CD4-positive, alpha-beta T cell treated with Interleukin-1 beta for 1 hour (primary cell): ENCODE results near the gene DYSF.

Source experiments
- DNase-seq, 2 donors: peaks; one replicate each; pipeline ENCODE4 v3.0.0-alpha.2; 2020 to 2022

Gene DYSF

DNA sequence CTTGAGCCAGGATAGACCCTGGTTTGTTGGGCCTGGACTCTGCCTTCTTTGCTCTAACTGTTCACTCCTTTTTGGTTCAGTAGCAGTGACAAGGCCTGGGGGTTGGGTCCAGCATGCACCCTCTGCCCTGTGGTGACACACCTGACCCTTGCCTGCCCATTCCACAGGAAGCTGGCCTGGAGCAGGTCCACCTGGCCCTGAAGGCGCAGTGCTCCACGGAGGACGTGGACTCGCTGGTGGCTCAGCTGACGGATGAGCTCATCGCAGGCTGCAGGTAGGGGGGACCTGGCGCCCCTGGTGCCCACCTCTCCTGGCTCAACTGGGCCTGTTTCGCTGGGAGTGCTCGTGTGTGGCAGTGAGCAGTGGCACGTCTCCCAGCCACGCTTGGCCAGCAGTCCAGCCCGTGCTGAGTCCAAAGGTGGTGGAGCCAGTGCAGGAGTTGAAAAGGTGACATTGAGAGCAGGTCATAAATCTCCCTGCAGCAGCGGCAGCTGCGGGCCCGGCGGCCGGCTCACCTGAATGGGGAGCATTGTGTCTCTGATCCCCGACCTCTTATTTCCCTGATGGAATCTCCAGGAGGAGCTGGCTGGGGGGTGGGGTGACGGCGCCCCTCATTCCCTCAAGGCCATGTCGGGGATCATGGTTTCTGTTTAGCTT is 102.6 kb downstream of the DYSF start:
- DNase-seq = no peak

DNA sequence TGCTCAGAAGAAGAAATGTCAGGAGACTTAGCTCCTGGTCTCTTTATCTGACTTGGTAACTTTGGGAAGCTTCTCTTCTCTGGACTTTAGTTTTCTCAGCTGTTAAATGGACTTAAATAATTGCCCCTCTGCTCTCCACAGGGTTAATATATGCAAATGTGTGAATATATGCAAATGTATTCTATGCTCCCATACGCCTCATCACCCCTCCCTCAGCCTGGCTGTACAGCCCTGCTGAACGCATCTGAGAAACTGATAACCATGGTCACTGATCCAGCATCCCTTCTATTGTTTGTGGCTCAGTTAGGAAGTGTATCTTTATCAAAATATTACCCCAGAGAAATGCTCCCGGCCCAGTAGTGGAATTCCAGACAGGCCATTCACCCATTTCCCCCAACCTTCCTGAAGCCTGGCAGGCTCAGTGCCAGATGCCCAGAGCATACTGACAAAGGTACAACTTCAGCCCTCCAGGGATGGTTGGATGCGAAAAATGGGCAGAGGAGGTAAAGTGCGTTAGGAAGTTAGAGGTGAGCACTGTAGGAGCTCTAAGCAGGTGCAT is 103.4 kb downstream of the DYSF start:
- no peak for DNase-seq

DNA sequence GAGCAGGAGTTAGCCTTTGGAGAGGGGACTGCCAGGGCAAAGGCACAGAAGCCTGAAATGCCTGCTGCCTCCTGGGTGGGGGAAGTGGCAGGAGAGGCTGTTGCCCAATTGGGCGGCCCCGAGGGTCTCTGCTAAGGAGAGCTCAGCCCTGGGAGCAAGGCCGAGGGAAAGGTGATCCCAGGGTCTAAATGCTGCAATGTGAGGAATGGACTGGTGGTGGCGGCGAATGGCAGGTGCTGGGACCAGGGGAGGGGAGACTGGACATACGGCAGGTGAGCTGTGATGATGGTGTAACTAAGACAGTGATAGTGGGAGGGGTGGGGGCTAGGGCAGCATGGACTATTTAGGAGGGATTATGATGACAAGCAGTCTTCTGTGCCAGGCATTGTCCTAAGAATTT is 104.0 kb downstream of the DYSF start:
- no peak for DNase-seq

DNA sequence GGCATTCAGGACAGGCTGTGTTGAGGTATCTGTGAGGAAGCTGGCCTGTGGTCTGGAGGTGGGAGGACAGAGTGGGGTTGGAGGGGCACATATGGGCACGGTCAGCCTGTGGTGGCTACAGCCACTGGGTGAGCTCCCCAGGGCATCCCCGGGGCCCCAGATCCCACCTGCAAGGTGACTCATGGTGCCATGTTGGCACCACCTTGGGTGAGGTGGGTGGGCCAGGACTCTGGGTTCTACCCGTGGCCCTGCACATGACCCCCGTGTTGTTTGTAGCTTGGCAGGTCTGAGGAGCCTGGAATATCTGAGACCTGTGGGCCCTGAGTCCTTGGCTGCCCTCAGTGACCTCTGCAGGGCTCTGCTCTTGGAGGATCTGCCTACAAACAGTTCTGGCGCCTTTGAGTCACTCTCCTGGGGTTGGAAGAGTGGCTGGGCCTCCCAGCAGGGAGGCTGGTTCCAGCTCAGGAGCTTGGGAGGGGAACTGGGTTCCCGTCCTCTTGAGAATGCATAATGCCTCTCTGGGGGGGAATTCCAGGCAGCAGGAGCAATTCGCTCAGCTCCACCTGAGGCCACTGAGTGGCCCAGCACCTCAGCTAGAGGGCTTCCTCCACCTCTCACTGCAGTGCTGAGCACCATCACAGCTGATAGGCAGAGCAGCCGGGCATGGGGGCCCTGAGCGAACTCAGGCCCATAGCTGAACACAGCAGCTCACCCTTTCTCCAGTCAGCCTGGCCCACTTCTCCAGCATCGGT is 105.1 kb downstream of the DYSF start:
- DNase-seq = no peak

DNA sequence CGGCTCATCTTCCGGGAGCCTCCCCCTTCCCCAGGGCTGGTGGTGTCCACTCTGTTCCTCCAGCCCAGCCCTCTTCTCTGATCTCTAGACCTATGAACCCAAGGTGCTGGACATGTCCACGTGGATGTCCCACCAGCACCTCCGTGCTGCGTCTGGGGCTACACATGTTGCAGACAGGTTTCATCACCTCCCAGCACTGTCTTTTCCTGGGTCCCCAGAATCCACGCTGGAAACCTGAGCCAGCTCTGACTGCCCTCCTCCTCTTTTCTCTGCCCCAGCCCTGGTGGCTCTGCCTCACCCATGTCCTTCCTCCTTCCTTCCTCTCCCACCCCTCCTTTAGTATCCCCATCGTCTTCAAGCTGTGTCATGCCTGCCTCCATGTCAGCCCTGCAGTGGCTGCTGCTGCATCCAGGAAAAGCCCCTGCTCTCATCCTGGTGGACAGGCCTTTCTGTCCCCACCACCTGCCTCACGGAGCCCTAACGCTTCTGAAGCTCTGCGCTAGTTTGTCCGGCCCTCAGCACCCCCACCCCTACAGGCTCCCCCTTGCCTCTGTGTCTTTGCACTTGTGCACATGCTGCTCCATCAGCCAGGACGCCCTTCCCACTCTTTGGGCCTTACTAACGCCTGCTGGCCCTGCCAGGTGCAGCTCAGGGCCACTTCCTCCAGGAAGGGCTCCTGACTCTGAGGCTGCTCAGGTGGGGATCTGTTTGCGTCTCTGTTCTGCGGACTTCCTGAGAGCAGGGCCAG is 105.9 kb downstream of the DYSF start:
- DNase-seq = no peak

DNA sequence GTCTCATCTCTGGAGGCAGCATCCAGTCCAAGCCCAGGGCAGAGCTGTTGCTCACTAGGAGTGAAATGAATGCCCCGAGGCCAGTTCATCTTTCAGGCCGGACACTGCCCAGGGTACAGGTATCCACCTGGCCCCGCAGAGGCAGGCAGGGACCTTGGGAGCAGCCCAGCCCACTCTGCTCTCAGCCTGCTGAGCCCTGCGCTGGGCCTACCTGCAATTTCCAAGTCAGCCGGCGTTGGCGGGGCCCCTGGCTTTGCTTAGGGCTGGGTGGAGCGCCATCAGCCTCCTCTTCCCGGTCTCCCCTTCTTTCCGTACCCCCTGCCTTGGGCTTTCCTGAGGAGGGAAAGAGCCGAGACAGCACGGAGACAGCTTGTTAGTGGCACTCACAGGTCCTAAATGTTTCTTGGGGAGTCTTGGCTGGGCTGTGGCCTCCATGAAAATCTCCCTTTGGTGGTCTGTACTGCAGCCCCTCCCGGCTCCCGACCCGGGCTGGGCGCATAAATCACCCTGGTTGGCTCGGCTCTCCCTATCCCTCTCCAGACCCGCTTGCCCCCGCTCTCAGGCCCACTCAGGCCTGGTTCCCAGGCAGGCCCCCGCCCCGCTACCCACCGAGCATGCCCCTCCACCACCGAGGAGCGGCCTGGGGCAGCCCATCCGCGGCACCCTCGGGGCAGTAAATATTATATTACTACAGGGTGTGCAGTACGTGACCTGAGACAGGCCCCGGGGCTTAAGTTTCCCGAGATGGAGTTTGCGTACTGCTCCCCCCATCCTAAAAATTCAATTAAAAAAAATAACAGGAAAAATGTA is 106.7 kb downstream of the DYSF start:
- no peak for DNase-seq

DNA sequence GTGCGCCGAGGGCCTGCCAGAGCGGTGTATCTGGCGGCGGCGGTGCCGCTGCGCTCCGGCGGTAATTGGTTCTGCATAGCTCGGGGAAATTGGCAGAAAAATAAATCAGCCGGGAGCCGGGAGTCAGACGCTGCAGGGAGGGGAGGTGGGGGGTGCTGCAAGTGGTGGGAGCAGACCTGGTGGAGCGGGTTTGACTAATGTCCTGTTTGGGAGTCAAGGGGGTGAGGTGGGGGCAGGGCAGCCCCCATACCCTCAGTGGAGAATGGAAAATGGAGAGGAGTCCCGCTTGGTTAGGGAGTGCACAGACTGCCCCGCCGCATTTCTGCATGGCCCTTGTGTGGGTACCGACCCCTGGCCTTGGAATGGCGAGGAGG is 107.3 kb downstream of the DYSF start:
- DNase-seq = no peak

DNA sequence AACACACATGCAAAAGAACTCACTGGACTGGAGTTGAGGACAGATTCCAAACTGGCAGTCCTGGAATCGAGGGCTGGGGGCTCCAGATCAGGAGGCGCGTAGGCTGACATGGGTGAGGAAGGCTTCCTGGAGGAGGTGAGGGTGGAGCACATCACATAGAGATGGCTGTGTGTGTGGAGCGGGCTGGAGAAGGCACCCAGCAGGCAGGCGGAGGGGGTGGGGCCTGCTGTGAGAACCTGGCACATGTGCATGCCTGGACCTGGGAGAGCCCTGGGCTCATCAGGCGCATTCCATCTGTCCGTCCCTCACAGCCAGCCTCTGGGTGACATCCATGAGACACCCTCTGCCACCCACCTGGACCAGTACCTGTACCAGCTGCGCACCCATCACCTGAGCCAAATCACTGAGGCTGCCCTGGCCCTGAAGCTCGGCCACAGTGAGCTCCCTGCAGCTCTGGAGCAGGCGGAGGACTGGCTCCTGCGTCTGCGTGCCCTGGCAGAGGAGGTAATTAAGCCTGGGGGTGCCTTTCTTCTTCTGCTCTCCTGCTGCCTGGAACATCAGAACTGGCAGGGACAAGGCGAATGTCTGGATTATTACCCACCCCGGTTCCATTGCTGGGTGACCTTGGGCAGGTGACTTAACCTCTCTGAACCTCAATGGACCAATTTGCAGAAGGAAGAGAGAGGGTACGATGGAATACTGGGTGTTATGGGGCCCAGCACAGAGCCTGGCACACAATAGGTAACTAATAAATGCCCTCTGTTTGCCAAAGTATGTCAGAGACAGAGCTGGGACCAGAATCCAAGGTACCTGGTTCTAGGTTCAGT is 108.3 kb downstream of the DYSF start:
- no peak for DNase-seq

DNA sequence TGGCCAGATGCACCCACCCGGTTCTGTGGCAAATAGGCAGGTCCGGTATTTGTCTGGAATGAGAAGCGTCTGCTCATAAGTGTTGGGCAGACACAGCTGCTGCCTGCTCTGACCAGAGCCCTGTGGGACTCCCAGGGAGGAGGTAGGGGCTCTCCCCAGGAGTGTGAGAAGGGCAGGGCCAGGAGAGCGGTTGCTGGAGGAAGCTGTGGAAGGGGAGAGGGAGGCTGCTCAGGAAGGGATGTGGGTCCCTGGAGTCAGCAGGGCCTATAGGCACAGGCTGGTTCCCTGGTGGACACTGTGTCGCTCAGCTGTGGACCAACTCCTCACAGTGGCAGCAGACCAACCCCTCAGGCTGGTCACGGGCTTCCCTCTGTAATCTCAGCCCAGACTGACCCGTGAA is 109.2 kb downstream of the DYSF start:
- DNase-seq = no peak

DNA sequence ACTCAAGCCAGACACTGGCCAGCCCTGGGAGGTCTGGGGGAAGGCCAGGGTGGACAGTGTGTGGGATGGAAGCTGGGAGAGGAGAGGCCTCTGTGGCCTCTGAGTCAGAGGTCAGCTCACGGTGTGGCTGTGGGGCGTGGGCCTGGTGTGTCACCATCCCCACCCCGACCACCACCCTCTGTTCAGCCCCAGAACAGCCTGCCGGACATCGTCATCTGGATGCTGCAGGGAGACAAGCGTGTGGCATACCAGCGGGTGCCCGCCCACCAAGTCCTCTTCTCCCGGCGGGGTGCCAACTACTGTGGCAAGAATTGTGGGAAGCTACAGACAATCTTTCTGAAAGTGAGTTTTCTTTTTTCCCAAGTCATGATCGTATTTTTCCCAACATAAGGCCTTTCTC is 110.5 kb downstream of the DYSF start:
- no peak for DNase-seq

DNA sequence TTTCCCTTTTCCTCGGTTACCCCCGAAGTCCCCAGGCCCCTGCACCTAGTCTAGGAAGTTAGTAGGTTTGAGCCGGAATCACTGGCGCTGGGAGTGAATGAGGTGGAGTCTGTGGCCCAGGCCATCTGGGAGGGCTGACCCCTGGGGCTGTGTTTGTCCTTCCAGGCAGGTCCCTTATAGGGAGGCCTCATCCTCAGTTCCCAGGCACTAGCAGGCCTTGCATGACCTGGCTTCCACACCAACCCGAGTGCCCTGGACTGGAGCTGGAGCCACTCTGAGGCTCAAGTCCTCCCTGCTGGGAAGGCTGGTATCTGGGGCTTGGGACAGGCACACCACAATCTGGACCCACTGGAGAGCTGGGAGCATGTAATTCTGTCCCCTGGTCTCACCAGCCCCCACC is 111.0 kb downstream of the DYSF start:
- DNase-seq = no peak

DNA sequence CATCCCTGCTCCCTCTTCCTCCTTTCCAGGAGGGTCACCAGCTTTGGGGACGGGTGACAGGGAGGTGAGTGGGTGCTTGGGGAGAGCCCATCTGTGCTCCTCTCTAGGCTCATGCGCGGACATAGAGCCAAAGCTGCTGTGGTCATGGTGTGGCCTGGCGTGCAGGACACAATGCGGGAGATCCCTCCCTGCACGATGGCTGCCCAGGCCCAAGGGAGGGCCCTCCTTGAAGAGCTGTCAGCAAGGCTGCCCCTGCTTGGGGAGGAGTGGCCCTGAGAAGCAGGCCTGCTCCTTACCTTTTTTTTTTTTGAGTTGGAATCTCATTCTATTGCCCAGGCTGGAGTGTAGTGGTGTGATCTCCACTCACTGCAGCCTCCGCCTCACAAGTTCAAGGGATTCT is 111.4 kb downstream of the DYSF start:
- no peak for DNase-seq

DNA sequence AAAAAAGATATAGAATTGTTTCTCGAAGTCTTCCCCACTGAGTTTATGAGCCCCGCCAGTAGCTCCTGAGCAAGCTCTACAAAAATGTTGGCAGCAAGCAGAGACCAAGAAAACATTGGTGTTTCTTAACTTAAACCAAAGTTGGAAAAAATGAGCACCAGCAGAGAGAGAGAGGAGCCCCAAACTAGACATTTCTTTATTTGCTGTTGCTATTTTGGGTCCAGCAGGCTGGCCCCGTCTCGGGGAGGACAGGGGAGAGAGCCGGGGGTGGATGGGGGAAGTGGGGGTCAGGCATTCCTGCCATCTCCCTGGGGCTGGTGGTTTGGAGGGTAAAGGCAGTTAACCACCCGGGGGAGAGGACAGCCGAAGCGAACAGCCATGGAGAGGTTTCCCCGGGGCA is 113.0 kb downstream of the DYSF start:
- no peak for DNase-seq

DNA sequence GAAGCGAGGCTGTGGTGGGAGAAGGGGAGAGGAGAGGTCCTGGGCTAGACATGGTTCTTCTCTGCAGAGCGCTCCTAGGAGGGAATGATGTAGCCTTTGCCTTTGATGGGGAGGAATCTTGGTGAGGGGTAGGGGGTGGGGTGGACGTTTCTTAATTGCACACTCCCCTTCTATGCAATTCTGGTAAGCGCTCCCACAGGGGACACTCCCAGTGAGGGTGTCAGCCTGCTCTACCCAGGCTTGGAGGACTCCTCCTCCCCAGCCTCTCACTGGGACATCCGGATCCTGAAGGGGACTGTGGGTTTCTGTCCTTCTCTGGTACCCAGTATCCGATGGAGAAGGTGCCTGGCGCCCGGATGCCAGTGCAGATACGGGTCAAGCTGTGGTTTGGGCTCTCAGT is 114.3 kb downstream of the DYSF start:
- no peak for DNase-seq

DNA sequence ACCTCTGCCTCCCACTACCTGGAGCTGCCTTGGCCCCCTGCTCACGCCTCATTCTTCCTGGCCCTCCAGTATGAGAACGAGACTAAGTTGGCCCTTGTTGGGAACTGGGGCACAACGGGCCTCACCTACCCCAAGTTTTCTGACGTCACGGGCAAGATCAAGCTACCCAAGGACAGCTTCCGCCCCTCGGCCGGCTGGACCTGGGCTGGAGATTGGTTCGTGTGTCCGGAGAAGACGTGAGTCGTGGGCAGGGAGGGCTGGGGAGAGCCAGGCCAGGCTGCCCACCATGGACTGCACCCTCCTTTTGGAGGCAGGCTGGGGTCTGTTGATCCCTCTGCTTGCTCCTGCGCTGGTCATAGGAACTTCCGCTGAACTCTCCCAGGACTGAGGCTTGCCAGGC is 114.7 kb downstream of the DYSF start:
- DNase-seq = no peak

DNA sequence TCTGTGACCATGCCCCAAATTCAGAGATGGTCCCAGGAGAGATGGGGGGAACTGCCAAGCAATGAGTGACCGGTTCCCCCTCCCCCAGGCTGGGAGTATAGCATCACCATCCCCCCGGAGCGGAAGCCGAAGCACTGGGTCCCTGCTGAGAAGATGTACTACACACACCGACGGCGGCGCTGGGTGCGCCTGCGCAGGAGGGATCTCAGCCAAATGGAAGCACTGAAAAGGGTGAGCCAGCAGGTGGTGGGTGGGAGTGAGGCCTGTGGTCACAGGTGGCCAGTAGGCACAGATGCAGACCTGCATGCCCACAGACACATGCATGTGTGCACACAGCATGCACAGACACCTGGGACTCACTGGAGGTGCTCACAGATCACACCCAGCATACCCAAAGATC is 117.2 kb downstream of the DYSF start:
- DNase-seq = no peak

DNA sequence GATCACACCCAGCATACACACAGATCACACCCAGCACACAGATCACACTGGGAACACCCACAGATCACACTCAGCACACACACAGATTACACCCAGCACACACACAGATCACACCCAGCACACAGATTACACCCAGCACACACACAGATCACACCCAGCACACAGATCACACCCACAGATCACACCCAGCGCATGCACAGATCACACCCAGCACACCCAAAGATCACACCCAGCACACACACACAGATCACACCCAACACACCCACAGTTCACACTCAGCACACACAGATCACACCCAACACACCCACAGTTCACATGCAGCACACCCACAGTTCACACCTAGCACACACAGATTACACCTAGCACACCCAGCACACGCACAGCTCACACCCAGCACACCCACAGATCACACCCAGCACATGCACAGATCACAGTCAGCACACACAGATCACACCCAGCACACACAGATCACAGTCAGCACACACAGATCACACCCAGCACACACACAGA is 117.6 kb downstream of the DYSF start:
- no peak for DNase-seq

DNA sequence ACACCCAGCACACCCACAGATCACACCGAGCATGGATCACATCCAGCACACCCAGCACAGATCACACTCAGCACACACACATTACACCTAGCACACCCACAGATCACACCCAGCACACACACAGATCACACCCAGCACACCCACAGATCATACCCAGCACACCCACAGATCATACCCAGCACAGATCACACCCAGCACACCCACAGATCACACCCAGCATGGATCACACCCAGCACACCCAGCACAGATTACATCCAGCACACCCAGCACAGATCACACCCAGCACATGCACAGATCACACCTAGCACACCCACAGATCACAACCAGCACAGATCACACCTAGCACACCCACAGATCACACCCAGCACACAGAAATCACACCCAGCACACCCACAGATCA is 118.6 kb downstream of the DYSF start:
- DNase-seq = no peak

DNA sequence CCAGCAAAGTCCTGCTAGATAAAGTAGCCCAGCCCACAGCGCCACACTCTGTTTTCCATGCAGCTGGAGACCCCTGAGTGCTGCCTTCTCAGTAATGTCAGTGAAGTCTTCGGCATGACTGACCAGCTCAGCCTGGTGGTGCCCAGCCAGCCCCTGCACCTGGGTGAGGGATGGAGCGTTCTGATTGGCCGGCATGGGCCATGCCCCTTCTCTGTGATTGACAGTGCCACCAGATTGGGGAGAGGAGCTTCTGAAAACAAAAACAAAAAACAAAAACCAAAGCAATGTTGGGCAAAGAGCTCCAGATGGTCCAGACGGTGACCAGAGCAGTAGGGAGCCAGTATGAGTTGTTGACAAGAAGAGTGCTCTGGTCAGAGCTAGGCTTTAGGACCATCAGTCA is 122.6 kb downstream of the DYSF start:
- DNase-seq = no peak

DNA sequence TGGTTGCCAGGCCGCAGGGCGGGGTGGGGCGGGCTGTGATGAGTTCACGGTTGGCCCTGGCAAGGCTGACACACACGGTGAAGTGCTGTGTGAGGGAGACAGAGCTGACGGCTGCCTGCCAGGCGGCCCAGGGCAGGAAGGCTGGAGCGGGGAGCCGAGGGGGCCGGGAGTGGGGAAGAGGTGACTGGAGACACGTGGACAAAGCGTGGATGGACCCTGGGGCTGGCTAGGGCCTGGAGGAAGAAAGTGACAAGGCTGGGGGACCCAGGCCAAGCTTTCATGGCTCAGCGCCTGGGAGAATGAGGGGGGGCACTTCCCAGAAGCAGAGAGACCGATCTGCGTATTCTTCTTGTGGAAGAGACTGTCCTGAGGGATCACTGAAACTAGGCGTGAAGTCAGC is 123.2 kb downstream of the DYSF start:
- DNase-seq = no peak

DNA sequence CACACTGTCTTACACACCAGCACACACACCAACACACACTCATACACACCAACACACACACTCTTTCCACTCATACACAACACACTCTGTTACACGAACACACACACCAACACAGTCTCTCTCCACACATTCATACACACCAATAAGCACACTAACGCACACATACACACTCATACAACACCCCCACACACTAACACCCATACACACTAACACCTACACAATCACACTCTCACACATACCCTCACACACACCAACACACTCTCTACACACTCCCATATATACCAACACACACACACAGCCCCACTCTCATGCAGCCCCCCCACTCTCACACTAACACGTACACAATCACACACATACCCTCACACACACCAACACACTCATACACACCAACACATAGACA is 123.8 kb downstream of the DYSF start:
- DNase-seq = no peak

DNA sequence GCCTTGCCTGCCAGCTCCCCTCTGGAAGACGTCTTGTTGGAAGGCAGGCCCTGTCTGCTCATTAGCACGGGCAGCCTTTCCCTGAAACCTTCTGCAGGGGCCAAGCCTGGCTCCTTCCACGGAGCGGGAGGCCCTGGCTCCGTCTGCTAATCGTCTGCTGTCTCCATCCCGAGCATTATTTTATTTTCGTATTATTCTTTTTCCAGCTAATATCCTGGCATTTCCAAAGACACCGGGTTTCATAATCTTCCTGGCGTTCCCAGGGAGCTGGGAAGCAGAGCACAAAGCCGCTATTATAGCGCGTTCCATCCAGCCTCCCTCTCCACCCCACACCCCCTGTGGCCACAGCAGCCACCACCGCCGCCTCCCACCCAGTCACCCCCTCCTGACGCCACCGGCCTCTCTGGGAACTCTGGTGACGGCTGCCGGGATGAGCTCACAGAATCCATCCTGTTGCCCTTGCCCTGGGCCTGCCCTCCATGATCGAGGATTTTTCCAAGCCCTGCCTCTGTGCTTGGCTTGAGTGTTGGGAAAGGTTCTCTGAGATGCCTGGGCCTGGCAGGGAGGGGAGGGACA is 125.5 kb downstream of the DYSF start:
- DNase-seq = no peak
